HG03575 (cell line): Measurements from ENCODE around the gene KCNIP3.

Experiments used
- ATAC-seq: cut with Tn5 transposase; IDR thresholded peaks from one replicate; pipeline ENCODE4 v1.9.1; 2021; ENCODE audit not compliant: unreplicated experiment, insufficient number of reproducible peaks, low FRiP score; ENCODE audit errors: extremely low read depth

KCNIP3 gene

DNA sequence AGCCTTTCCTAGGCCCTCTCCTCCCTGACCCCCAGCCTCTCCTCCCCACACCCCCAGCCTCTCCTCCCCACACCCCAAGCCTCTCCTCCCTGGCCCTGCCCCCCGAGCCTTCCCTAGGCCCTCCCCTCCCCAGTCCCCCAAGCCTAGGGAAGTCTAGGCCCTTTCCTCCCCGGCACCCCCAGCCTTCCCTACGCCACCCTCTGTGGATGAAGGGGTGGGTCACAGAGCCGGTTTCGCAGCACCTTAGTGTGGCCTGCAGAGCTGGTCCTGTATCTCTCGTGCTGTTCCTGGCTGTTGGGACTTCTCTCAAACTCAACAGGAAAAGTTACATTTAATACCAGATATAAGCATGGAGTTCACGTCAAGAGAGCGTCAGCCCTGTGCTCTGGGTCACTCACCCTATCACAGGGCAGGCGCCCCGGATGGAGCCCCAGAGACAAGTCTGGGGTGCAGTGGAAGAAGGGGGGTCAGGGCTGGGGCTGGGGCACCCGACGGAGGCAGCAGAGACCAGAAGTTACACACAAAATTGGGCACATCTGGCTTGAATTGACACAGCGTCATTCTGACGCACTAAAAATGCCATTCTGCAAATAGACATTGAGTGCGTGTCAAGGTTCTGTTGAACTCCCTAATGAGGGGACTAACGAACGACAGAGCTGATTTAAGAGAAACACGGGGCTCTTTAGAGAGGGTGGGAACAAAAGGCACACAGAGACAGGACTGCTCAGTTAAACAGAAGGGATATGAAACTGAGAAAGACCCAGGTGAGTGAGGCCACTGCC lies 24.0 kb downstream of the KCNIP3 start:
- no peak for ATAC-seq

DNA sequence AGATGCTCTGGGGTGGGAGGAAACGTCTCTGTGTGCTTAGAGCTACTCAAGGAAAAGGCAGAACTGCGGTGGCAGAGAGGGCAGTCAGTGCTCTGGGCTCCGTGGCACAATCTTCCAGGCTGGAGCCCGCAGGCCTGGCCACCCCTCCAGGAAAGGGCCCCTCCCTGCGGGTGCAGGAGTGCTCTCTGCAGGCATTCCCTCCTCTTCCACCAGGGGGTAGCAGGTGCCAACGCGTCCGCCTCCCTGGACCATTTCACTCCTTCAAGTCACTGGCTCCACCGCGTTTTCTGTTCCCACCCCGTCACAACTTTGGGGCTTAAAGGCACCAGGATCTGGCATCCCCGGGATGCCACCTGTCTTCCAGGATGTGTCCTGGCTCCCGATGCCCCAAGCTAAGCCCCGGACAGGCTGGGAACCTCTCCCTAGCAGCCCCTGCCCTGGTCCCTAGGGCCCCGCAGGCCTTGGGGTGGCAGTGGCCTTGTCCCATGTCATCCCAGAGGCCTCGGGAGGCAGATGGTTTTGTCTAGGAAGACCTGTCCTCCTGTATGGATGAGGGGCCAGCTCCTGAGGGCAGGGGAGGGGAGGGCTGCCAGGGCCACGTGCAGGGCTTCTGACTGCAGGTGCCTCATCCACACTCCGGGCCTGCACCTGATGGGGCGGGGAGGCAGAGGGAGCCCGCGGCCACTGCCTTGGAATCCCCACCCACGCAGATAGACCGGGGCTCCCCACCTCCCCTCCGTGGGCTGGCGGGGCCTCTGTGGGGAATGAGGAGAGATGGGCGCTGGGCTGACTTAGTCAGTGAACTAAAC lies 26.4 kb downstream of the KCNIP3 start:
- no peak for ATAC-seq

DNA sequence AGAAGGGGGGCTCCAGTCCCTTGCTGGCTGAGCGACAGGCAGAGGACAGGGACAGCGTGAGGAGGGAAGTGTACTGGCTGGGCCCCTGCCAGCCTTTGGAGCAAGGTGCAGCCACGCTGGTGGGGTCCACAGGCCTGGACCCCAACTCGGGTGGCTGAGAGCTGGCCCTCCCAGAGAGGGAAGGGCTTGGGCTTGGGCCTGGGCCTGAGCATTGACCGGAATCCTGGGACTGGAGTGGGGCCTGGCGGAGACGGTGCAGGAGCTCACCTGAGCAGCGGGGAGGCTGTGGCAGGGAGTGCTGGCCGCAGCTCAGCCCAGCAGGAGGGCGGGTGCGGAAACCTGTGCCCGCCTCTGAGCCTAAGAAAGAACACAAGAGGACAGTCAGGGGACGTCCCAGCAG lies 27.9 kb downstream of the KCNIP3 start:
- ATAC-seq: no peak

DNA sequence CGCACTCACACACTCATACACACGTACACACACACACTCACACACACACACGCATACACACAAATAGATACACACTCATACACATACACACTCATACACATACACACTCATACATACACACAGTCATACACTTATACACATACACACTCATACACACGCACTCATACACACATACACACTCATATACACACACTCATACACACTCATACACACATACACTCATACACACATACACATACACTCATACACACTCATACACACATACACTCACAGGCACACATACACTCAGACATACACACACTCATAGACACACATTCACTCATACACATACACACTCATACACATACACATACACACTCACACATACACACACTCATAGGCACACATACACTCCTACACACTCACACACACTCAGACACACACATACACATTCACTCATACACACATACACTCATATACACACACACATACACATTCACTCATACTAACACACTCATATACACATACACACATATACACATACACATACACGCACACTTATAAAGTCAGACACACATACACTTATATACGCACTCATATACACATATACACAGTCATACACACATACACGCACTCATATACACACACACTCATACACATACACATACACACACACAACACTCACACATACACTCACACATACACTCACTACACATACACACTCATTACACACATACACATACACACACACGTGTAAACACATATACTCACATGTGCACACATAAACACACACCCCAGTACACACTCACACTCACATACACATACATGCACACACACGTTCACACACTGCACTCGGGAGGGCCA lies 28.7 kb downstream of the KCNIP3 start:
- ATAC-seq: no peak

DNA sequence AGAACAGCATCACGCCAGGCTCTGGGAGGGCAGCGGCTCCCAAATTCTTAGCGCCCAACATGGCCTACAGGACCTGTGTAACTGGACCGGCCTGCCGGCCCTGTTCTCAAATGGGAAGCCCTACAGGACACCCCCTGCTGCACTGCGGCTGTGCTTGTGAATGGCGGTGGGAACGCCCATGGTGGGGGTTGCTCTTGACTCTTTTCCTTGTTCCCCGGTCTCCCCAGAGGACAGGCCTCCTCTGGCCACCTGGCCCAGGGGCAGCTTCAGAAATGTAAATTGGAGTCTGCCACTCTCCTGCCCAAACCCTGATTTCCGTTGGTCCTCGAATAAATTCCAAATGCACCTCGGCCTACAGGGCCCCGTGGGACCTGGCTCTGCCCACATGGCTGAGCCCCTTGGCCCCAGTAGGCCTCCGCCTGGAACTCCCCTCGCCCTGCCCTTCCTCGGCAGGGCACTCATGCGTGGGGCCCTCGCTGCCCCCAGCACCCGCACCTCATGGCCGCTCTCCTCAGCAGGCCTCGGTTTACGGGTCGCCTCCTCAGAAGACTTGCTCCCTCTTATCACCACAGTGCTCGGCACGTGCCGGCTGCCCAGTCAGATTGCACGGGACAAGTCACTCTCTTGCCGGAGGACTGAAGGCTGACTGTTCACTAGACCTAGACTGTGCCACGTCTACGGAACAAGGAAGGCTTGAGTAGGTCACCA lies 29.4 kb downstream of the KCNIP3 start:
- ATAC-seq: no peak

DNA sequence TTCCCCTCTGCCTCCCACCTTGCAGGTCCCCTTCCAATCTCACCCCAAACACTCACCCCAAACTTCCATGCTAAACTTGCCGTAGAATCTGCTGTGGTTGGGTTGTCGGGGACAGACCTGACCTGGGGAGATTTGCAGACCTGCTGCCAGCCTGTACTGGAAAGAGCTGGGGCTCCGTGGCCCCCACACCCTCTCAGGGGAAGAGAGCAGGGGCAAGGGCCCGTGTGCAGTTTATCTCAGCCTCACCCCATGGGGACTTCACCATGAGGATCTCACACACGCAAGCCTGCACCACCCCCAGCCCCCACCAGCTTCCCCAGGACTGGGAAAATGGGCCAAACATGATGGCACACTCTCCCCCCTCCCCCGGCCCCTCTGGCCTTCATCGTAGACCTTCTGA lies 30.7 kb downstream of the KCNIP3 start:
- ATAC-seq: no peak

DNA sequence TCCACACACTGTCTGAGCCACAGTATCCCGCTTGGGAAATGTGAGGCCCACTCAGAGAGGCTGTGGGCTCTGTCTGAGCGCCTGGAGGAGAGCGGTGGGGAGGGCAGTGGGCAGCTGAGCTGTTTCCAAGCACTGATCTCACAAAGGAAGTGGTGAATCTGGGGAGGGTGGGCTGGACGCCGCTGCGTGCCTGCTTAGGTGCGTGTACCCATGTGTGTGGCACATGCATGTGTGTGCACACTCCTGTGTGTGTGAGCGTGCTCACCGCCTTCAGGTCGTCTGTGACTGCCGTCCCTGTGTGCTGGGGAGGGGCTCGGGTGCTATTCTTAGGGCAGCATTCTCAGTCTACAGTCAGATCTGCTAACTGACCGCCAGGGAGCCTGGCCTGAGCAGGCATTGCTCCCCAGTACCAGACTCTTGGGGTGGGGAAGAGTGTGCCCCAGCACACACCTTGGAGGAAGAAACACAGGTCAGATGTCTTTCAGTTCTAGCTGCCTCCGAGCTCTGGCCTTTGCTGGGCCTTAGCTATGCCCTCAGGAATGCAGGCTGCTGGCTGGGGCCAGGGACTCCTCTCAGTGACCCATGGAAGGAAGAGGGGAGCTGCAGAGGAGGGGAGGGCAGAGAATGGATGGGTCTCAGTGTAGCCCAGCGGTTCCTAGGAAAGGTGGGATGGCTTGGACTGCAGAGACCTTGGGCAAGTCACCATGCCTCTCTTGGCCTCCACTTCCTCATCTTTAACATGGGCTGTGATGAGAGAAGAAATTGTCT lies 31.4 kb downstream of the KCNIP3 start:
- no peak for ATAC-seq

DNA sequence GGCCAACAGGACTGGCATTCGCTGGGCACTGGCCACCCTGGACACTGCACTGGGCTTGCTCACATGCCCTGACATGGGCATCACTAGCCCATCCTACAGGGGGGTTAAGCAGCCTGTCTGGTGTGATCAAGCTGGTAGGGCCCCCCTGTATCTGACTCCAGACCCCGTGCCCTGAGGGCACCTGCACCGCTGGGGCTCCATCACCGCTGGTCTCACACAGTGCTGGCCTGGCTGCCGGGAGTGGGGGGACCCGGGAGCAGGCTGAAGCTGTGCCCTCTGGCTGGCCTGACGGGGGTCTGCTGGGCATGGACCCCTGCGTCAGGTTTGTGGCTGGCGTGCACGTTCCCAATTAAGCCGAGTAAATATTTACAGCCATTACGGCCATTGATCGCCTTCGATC lies 32.3 kb downstream of the KCNIP3 start:
- no peak for ATAC-seq

DNA sequence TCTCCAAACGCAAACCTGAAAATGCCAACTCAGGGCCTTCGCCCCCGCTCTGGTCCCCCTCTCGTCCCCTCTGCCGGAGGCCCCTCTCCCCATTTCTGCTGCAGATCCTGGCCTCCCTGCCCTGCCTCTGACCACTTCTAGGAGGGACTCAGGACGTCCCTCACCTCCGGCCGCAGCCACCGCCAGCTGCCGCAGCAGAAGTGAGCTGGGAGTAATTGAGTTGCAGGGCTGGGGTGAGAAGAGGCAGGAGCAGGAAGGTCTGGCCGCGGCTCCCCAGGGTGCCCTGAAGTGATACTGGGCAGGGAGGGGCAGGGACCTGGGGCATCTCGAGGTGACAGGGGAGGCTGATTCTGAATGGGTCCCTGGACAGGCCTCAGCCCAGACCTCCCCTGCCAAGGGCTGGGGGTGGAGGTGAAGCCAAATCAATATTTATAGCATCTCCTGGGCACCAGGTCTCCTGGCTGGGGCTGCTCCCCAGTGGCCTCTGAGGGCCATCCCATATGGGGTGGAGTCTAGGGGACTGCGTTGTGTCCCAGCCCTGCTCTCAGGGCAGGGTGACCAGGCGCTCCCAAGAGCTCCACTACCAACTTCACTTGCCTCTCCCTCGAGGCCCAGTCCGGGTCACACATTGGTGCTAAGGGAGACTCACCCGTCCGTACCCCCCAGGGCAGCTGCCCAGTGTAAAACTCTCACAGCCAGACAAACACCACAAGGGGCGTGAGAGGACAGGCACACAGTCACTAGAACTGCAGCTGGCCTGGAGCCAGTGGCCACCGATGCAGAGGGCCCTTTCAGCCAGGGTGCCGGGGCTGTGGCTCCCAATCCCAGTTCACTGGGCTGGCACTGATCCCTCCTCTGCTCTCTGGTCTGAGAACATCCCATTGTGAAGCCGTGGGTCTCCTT lies 33.0 kb downstream of the KCNIP3 start:
- ATAC-seq: no peak

DNA sequence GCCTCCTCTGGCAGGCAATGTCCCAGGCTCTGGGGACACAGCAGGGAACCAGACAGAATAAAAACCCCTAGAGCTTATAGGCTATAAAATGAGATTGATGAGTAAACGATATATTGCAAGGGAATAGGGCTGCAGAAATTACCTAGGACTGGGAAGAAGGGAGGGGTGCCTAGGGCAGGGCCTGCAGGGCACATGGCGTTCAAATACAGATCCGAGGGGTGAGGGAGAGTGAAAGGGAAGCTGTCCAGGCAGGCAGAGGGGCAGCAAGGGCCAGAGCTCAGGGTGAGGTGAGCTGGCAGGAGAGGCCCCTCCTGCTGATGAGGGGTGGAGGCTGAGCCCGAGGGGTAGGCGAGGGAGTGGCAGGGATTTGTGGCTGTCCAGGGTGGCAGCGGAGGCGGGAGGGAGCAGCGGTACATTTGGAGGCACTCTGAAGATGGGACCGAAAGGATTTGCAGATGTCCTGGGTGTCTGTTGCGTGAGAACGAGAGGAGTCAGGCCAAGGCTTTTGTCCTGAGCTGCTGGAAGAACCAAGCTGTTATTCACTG lies 33.7 kb downstream of the KCNIP3 start:
- ATAC-seq: no peak

DNA sequence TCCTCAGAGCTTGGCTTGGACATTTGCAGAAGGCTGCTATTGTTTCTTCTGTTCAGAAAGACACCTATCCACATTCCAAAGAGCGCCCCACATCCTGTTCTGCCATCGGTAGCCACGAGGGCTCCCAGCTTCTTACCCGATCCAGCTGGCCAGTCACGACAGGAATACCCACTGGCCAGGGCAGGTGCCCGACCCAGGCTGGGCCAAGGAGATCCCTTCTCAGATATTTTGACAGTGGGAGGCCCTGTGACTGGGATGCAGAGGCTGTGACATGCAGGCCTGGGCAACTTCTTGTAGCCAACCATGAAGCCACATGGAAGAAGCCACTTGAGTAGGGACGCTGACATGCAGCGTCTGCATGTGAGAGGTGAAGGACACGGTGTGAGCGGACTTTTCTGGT lies 34.5 kb downstream of the KCNIP3 start:
- ATAC-seq: no peak

DNA sequence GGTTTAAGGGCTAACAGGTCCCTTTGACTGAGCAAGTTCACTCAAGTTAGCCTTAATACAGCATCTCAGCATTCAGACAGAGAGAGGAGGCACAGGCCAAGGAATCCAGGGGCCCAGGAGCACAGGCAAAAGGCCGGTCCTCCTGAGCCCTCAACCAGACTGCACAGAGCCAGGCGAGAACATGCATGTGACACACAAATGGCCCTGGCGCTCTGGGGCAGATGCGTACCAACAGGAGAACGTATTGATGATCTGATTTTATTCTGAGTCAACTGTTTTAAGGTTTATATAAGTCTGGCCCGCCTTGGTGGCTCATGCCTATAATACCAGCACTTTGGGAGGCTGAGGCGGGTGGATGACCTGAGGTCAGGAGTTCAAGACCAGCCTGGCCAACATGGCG lies 34.9 kb downstream of the KCNIP3 start:
- no peak for ATAC-seq

DNA sequence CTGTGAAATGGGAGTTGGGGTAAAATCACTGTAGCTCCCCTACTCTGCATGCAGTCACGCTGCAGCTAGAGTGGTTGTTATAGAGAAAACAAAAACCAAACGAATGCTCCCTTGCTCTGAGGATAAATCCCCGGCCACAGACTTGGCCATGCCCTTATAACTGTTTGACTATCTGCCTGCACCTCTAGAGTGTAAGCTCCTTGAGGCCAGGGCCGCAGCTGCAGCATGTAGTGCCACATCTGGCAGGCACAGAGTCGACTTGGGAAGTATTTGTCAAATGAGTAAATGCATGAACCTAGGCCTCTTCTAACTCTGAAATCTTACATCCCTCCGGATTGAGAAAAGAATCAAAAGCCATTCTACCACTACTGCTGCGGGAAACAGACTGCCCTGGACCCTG lies 35.9 kb downstream of the KCNIP3 start:
- no peak for ATAC-seq

DNA sequence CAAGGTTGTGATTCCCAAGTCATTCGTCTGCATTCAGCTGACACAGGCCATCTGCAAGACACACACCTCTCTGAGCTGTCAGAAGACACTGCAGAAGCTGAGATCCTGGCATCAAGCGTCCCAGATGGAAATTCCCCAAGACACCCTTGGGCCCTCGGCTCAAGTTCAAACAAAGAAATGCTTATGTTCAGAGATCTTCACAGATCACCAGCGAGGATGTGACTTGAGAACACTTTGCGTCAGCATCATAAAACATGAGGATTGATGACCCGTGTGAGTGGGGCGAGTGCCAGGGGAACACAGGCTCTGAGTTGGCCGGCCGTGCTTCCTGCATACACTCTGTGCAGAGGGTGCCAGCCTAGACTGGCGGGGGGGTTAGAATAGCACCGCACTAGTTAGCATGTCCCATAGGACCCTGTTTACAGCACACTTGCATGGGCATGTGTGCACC lies 36.8 kb downstream of the KCNIP3 start:
- no peak for ATAC-seq

DNA sequence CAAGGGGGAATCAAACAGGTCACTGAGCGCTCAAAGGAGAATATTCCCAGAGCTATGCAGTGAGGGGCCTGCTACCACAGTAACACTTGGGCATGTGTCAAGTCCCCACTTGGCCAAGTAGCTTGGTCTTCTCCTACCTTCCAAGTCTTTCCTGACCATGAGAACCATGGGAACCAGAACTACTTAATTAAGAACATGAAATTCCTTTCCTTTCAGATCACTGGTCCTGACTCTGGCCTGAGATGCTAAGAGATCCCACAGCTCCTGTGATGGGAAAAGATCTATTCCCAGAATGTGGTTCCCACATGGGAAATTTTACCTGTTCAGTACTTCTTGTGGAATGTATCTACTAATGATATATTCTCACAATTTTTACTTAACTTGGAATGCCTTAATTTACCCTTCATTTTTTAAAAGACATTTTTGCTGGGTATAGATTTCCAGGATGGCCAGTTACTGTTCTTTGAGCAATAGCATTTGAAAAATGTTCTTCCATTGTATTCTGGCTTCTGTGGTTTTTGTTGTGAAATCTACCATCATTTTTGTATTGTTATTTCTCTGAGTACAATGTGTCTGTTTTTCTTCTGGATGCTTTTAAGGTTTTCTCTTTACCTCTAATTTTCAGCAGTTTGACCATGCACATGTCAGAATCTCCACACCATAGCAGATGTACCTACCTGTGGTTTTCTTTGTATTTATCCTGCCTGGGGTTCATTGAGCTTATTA lies 37.9 kb downstream of the KCNIP3 start:
- ATAC-seq: no peak

DNA sequence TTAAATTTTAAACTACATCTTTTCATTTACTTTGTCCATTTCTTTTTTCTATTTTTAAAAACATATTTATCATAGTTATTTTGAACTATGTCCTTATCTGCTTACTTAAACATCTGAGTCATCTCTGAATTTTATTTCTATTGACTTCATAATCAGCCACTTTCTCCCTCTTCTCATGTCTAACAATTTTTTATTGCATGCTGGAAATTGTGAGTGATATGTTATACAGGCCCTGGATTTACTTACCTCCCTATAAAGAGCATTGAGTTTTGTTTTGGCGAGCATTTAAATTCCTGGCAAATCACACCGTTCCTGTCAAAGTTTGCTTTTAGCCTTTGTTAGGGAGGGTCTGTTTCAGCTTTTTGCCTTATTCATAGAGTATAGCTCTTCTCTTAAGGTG lies 39.3 kb downstream of the KCNIP3 start:
- no peak for ATAC-seq
